LNCAP (cell line): Measurements from ENCODE around the gene CD81.

Experiments
- CTCF ChIP-seq: fragments of 450-650 bp; IDR thresholded peaks from 2 replicates; pipeline ENCODE4 v1.5.1; 2017; ENCODE audit warnings: mild to moderate bottlenecking

CD81 gene

GRCh38 chr11:2431395-2431794 is 54.3 kb downstream of the CD81 start:
- no peak for TF ChIP-seq CTCF

- TF ChIP-seq CTCF: no peak
These were observed 55.1 kb downstream of the CD81 start for GRCh38 chr11:2432171-2432621.

GRCh38 chr11:2432628-2433071 is 55.5 kb downstream of the CD81 start:
- no peak for TF ChIP-seq CTCF

GRCh38 chr11:2433106-2433925 is 56.2 kb downstream of the CD81 start:
- no peak for TF ChIP-seq CTCF

- no peak for TF ChIP-seq CTCF
These were observed 56.9 kb downstream of the CD81 start for GRCh38 chr11:2434008-2434407.

GRCh38 chr11:2434506-2435255 is 57.6 kb downstream of the CD81 start:
- no peak for TF ChIP-seq CTCF

GRCh38 chr11:2435288-2436012 is 58.3 kb downstream of the CD81 start:
- TF ChIP-seq CTCF: no peak
